HG03439 (cell line): ENCODE measurements around the gene PTTG2.

Source experiments
- ATAC-seq: cut with Tn5 transposase; IDR thresholded peaks from one replicate; pipeline ENCODE4 v1.9.1; 2021; ENCODE audit warnings: mild to moderate bottlenecking, moderate library complexity; ENCODE audit not compliant: unreplicated experiment

Gene PTTG2

DNA sequence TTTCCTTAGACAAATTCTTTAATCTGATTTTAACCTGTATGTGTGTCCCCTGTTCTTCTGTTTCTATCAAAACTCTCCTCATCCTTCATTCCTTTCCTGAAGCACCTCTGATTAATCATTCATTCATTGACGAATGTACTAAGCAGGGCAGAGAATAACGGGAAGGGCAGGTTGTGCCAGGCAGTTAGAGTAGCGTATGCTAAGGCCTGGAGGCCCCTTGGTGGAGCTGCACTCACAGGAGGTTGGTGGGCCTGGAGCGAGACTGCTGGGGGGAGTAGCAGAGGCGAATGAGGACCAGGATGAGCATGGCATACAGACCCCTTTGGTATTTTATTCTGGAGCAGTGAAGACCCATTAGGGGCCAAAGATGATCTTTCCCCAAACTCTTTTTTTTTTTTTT, 22.5 kb downstream of the PTTG2 start:
- ATAC-seq = no peak

DNA sequence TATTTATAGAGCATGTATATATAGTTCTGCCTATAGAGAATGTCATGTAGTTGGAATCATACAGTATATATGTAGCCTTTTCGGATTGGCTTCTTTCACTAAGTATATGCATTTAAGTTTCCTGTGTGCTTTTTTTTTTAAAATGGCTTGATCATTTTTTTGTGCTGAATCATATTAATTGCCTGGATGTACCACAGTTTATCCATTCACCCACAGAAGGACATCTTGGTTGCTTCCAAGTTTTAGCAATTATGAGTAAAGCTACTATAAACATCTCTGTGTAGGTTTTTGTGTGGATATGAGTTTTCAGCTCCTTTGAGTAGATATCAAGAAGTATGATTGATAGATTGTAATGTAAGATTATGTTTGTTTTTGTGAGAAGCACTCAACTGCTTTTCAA, 23.8 kb downstream of the PTTG2 start:
- no peak for ATAC-seq

GRCh38 chr4:37985730-37986275, 25.6 kb downstream of the PTTG2 start:
- no peak for ATAC-seq

DNA sequence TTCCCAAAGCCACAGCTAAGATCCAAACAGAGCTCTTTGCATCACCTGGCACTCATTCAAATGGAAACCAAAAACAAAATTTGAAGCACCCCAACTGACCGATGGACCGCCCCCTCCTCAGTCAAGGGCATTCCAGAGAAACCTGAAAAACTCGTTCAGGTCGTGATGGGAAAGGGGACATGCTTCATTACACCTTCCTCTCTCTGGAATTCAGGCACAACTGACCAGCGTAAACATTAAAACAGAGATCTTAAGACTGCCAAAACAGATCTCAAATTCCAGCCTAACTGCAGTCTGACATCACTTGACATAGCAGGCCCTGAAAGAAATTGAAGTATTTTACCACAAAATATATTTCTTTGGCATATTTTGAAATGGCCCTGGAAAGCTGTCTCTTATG, 28.5 kb downstream of the PTTG2 start:
- ATAC-seq = no peak

GRCh38 chr4:37989398-37990260, 29.4 kb downstream of the PTTG2 start:
- no peak for ATAC-seq

DNA sequence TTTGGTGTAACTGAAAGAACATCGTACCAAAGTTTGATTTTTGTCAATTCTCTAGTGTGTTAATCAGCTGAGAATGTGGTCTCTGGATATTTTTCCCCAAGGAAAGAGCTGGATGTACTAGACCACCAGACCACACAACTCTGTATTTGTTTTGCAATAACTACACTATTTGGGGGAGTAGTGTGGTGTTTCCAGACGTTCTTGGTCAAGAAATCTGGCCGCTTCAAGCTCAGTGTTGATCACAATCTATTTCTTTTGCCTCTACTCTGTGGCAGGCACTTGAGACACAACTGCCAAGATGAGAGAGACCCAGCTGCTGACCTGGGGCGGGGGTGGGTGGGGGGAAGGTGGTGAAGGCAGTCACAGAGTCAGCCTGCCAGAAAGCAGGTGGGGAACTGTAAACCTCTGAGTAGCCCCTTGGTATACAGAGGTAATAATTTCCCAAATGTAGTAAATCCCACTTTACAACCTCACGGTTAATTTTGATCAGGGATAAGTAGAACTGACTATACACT, 30.6 kb downstream of the PTTG2 start:
- no peak for ATAC-seq

DNA sequence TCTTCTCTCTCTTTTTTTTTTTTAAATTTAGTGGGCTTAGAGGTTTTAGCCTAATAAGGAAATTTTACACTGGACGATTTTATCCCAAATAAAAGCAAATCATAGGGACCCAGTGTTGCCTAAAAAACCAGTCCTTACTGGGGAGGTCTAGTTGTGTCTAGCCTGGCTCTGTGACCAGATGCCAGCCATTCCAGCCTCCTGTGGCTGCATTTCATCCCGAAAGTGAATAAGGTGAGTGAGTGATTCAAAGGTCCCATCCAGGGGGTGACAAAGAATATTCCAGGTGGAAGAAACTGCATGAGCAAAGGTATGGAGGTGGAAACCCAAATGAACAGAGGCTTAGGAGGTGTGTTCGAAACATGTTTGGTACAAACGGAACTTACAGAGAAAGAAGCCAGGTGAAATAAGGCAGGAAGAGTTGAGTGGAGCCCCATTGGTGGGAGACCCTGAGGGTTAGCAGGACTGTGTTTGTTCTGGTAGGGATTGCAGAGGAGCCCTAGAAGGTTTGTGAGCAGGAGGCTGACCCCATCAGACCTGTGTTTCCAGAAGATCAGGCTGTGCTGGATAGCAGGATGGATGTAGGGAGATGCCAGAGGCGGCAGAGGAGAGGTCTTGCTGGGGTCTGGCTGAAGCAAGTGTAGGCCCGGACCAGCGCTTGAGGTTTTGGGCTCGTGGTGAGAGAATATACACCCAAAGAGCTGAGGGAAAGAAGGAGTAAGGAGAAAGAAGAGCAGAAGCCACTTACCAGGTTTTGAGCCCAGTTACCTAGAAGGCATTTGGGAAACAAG, 31.6 kb downstream of the PTTG2 start:
- no peak for ATAC-seq

- no peak for ATAC-seq
Observed at GRCh38 chr4:37993806-37994205, 33.6 kb downstream of the PTTG2 start.

- ATAC-seq = no peak
Observed at GRCh38 chr4:37994569-37994968, 34.4 kb downstream of the PTTG2 start.

- ATAC-seq = no peak
Observed at GRCh38 chr4:37995299-37995821, 35.2 kb downstream of the PTTG2 start.

DNA sequence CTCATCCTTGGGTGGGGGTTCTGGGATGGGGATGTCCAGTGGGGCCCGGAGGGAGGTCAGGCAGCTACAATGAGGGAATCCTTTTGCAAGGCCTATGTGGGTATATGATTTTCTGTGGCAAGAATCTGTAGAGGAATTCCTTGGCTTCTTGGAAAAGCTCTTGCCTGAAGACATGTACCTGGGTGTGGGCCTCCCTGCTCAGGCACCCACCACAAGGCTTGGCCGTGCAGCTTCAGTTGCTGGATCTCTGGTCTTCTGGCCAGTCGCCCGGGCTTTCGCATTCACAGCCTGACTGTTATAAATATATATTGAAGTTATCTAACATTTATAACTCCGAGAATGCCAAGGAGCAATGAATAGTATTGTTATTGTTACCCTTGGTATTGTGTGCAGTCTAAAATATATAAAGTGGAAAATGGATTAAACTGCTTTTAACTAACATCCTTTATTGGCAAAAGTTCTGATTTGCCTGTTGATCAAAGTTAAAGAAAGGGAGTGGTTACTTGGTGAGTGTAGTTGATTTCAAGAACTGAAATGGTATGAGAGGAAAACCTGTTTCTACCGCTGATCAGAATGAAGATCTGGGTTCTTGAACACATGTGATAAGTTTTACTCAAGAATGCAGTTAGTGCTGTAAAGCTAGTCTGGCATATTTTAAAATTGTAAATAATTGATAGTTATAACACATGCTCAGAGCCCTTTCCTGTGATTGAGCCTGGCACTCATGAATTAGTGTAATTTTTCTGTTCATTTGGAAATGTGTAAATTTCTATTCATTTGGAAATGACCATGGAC, 36.0 kb downstream of the PTTG2 start:
- no peak for ATAC-seq

GRCh38 chr4:37998226-37998625, 38.0 kb downstream of the PTTG2 start:
- no peak for ATAC-seq

GRCh38 chr4:37999000-37999716, 39.0 kb downstream of the PTTG2 start:
- ATAC-seq = no peak

- ATAC-seq = no peak
Observed at GRCh38 chr4:37999965-38000364, 39.8 kb downstream of the PTTG2 start.

DNA sequence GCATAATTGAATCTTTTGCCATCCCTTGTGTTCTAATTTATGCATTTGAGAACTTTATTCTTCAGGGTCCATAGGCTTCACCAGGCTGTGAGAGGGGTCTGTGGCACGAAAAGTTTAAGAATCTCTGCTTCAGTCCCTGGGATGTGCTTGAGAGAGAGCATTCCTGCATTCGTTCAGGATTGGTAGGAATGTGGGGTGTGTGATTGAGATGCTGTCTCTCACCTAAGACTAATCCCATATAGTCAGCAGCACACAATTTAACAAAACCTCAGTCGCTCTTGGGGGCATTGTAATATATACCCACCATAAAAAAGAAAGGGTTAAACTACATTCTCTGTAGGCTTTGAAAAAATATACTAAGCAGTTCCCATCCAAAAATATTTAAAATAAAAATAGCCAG, 41.7 kb downstream of the PTTG2 start:
- ATAC-seq = no peak

- no peak for ATAC-seq
Observed at GRCh38 chr4:38002451-38003071, 42.4 kb downstream of the PTTG2 start.

GRCh38 chr4:38003102-38003501, 42.9 kb downstream of the PTTG2 start:
- no peak for ATAC-seq

- no peak for ATAC-seq
Observed at GRCh38 chr4:38003628-38004027, 43.4 kb downstream of the PTTG2 start.

GRCh38 chr4:38004062-38004461, 43.9 kb downstream of the PTTG2 start:
- ATAC-seq = no peak

DNA sequence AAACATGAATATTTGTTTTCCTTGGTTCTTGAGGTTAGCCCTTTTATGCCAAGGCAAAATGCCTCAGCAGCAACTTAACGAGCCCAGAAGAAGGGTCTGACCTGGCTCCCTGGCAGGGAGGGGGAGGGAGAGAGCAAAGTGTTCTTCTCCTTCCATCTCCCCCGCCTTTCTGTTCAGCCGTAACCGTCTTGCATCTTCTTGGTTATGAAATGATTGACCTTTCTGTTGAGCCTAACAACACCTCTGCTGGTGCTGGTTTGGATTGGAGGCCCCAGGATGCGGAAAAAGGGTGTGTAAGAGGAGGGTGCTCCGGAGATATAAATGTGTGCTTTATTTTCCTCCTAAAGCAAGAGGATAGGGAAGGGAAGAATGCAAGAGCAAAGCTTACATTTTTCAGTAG, 44.7 kb downstream of the PTTG2 start:
- ATAC-seq = no peak
